ENCODE results near the gene TBC1D20. TPM values are rescaled to one million over a fixed set of nuclear protein-coding genes. Genes with fewer than 3 reads are reported as not detected.
"Not testable (repeated sequence)": the region's sequence is repeated elsewhere in the genome, so short reads cannot be mapped to it uniquely, and the experiment has no call there.

Gene TBC1D20
- total RNA-seq, 4 donors from 2014 or later = 28.9 to 39.0 (median 34.0) TPM

GRCh38 chr20:397432-398237, 64.7 kb downstream of the TBC1D20 start:
- Histone ChIP-seq H3K4me1 (no peaks in the 10 kb centered on the region), H3K4me3 (no peak overlapping the region), H3K27ac (no peak overlapping the region), H3K36me3 (no peaks in the 10 kb centered on the region), H3K27me3 (no peaks in the 10 kb centered on the region), H3K9me3 (no peaks in the 10 kb centered on the region)
- DNase-seq (no peak), ATAC-seq (no peak)
- in situ Hi-C loops (cut with MboI; ENCODE audit: low sequenced_read_pairs in 4 of 4) (no loop called here), intact Hi-C loops (cut with DNase I; ENCODE audit: low total_unique reads) (no loop called here)
- TF ChIP-seq, protein P1, sequence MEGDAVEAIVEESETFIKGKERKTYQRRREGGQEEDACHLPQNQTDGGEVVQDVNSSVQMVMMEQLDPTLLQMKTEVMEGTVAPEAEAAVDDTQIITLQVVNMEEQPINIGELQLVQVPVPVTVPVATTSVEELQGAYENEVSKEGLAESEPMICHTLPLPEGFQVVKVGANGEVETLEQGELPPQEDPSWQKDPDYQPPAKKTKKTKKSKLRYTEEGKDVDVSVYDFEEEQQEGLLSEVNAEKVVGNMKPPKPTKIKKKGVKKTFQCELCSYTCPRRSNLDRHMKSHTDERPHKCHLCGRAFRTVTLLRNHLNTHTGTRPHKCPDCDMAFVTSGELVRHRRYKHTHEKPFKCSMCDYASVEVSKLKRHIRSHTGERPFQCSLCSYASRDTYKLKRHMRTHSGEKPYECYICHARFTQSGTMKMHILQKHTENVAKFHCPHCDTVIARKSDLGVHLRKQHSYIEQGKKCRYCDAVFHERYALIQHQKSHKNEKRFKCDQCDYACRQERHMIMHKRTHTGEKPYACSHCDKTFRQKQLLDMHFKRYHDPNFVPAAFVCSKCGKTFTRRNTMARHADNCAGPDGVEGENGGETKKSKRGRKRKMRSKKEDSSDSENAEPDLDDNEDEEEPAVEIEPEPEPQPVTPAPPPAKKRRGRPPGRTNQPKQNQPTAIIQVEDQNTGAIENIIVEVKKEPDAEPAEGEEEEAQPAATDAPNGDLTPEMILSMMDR (IDR thresholded peaks at IDR 0.05 in 4 of 5, conservative IDR thresholded peaks at IDR 0.05 in 1 of 5) = no peak
- no peak for TF ChIP-seq POLR2A (IDR thresholded peaks at IDR 0.05)

- Histone ChIP-seq H3K4me3 (no peak overlapping the region), H3K36me3 (no peaks in the 10 kb centered on the region), H3K4me1 (no peaks in the 10 kb centered on the region), H3K27me3 (no peaks in the 10 kb centered on the region), H3K9me3 (no peaks in the 10 kb centered on the region), H3K27ac (no peak overlapping the region)
- intact Hi-C loops (cut with DNase I; ENCODE audit: low total_unique reads) = no loop called here
- ATAC-seq = no peak
- no peak for DNase-seq
- TF ChIP-seq POLR2A (IDR thresholded peaks at IDR 0.05) = no peak
- TF ChIP-seq, protein P1 (IDR thresholded peaks at IDR 0.05 in 4 of 5, conservative IDR thresholded peaks at IDR 0.05 in 1 of 5) = no peak
- in situ Hi-C loops (cut with MboI; ENCODE audit: low sequenced_read_pairs in 4 of 4) = no loop called here
Measured at GRCh38 chr20:396619-397431, 65.5 kb downstream of the TBC1D20 start.

- Histone ChIP-seq H3K36me3 (no peaks in the 10 kb centered on the region), H3K4me1 (no peaks in the 10 kb centered on the region)
Measured at GRCh38 chr20:396252-396618, 66.1 kb downstream of the TBC1D20 start.

GRCh38 chr20:393296-393695, 69.0 kb downstream of the TBC1D20 start:
- ATAC-seq; in situ Hi-C loops (cut with MboI; ENCODE audit: low sequenced_read_pairs in 4 of 4); H3K4me3 ChIP-seq; H3K27ac ChIP-seq; H3K9me3 ChIP-seq; DNase-seq; H3K36me3 ChIP-seq; H3K27me3 ChIP-seq; intact Hi-C loops (cut with DNase I; ENCODE audit: low total_unique reads); H3K4me1 ChIP-seq: not testable (repeated sequence)

More at GRCh38 chr20:396252-396618, 66.1 kb downstream of the TBC1D20 start:
- no peak for DNase-seq
- intact Hi-C loops (cut with DNase I; ENCODE audit: low total_unique reads) = no loop called here
- TF ChIP-seq POLR2A (IDR thresholded peaks at IDR 0.05) = no peak
- TF ChIP-seq, protein P1 (IDR thresholded peaks at IDR 0.05 in 4 of 5, conservative IDR thresholded peaks at IDR 0.05 in 1 of 5) = no peak
- in situ Hi-C loops (cut with MboI; ENCODE audit: low sequenced_read_pairs in 4 of 4) = no loop called here
- no peak for ATAC-seq
- Histone ChIP-seq H3K4me3 (no peak overlapping the region), H3K27ac (no peak overlapping the region), H3K9me3 (no peaks in the 10 kb centered on the region), H3K27me3 (no peaks in the 10 kb centered on the region)

- in situ Hi-C loops (cut with MboI; ENCODE audit: low sequenced_read_pairs in 4 of 4) (no loop called here), intact Hi-C loops (cut with DNase I; ENCODE audit: low total_unique reads) (no loop called here)
- Histone ChIP-seq H3K4me3 (no peak overlapping the region), H3K4me1 (no peaks in the 10 kb centered on the region), H3K27ac (no peak overlapping the region), H3K36me3 (no peaks in the 10 kb centered on the region), H3K9me3 (no peaks in the 10 kb centered on the region), H3K27me3 (no peaks in the 10 kb centered on the region)
- no peak for TF ChIP-seq POLR2A (IDR thresholded peaks at IDR 0.05)
- TF ChIP-seq, protein P1 (IDR thresholded peaks at IDR 0.05 in 4 of 5, conservative IDR thresholded peaks at IDR 0.05 in 1 of 5) = no peak
- DNase-seq (no peak), ATAC-seq (no peak)
Measured at GRCh38 chr20:391041-391711, 71.2 kb downstream of the TBC1D20 start.

Measured in gastrocnemius medialis (tissue), 4 donors.